Keratinocyte (primary cell): ENCODE results near the gene CCDC63.

Source experiments
- CTCF ChIP-seq, 3 experiments: IDR thresholded peaks in 1 of 3; conservative IDR thresholded peaks in 1 of 3; optimal IDR thresholded peaks in 1 of 3; 2 replicates in 2 of 3; 3 replicates in 1 of 3; pipeline versions ENCODE3 to v1.5.1; 2011; ENCODE audit warnings: low read length in 3 of 3, mild to moderate bottlenecking in 3 of 3, moderate library complexity in 2 of 3, control low read depth in 1 of 3, inconsistent platforms in 1 of 3; ENCODE audit not compliant: insufficient read depth in 2 of 3; ENCODE audit errors: extremely low read depth in 1 of 3
- EZH2 ChIP-seq: IDR thresholded peaks from one replicate; pipeline ENCODE4 v1.6.1; 2012; ENCODE audit warnings: inconsistent platforms, mild to moderate bottlenecking, low read length, moderate library complexity

GRCh38 chr12:110940296-110940695 lies 93.5 kb downstream of the CCDC63 start:
- TF ChIP-seq CTCF (optimal IDR thresholded peaks at IDR 0.05 in 1 of 3, IDR thresholded peaks at IDR 0.05 in 1 of 3, conservative IDR thresholded peaks at IDR 0.05 in 1 of 3; ENCODE audit: extremely low read depth in 1 of 3, insufficient read depth in 2 of 3, low read length in 3 of 3), result no peak
- no peak for TF ChIP-seq EZH2
